Adipose tissue (tissue), 3 donors: ENCODE data around the gene SLC1A4. TPM values are rescaled to one million over a fixed set of nuclear protein-coding genes. Genes with fewer than 3 reads are reported as not detected.
A peak's percentile ranks its signal among the peaks of the same experiment; 100 is the strongest.

Experiments
- H3K27ac ChIP-seq: one replicate; pipeline ENCODE4 v1.5.1; 2013; ENCODE audit warnings: low read depth, low read length
- WGBS, 3 donors: extraction: QIAGEN DNeasy Blood & Tissue Kit; methylation state at CpG; one replicate each; pipeline ENCODE4 v1.1.7; 2013; 5-methylcytosine and 5-hydroxymethylcytosine counted together
- polyA plus RNA-seq, 3 donors: library from polyadenylated mRNA; stranded (reverse); fragments of 200-250 nt; gene quantifications; one replicate each; pipeline ENCODE4 v1.2.3, GENCODE V29; 2013
- donor health status: healthy with polysubstance abuse.
- donor health status: Bipolar disorder and iron deficiency.
- donor health status: healthy.

Gene SLC1A4
- 10 to 100 TPM in 1 of 3 donors, 1 to 10 TPM in 2; 3.1 to 30.9 (median 3.3) TPM for polyA plus RNA-seq

GRCh38 chr2:64989126-64989981 is at the start of gene SLC1A4:
Gene SLC1A4, plus strand, starts transcription at chr2:64989399. Its CDS starts 245 bp downstream, at chr2:64989644.
- whole genome bisulfite sequencing, 3 donors, result 0 to 2% (median 1%) methylated on average over 77 to 109 of the region's 109 CpGs

GRCh38 chr2:64941143-64941542 is 48.1 kb upstream of the SLC1A4 start:
- H3K27ac ChIP-seq, result no peak overlapping the region
- 93 to 94% (median 93%) methylated on average over 3 of the region's 3 CpGs for whole genome bisulfite sequencing, 3 donors

More at GRCh38 chr2:64989126-64989981, at the start of gene SLC1A4:
- H3K27ac ChIP-seq, result peak within 1 kb of the TSS; percentile 60

GRCh38 chr2:64941801-64942200 is 47.4 kb upstream of the SLC1A4 start:
- WGBS, 3 donors, result 32 to 61% (median 43%) methylated on average over 5 of the region's 5 CpGs
- no peak overlapping the region for H3K27ac ChIP-seq

GRCh38 chr2:64942693-64943092 is 46.5 kb upstream of the SLC1A4 start:
- no peak overlapping the region for H3K27ac ChIP-seq
- WGBS, 3 donors, result 86 to 94% (median 93%) methylated on average over 5 of the region's 5 CpGs

- H3K27ac ChIP-seq, result no peak overlapping the region
- WGBS, 3 donors, result 51 to 60% (median 54%) methylated on average over 12 of the region's 12 CpGs
Measured at GRCh38 chr2:64943387-64944150, 45.6 kb upstream of the SLC1A4 start.

GRCh38 chr2:64944484-64944883 is 44.7 kb upstream of the SLC1A4 start:
- WGBS, 3 donors, result 69 to 89% (median 83%) methylated on average over 4 of the region's 4 CpGs
- no peak overlapping the region for H3K27ac ChIP-seq

GRCh38 chr2:64945973-64946768 is 43.0 kb upstream of the SLC1A4 start:
- WGBS, 3 donors, result 45 to 69% (median 46%) methylated on average over 14 of the region's 14 CpGs
- no peak overlapping the region for H3K27ac ChIP-seq

GRCh38 chr2:64946769-64947247 is 42.4 kb upstream of the SLC1A4 start:
- no peak overlapping the region for H3K27ac ChIP-seq

- no peak overlapping the region for H3K27ac ChIP-seq
Measured at GRCh38 chr2:64947885-64948284, 41.3 kb upstream of the SLC1A4 start.

GRCh38 chr2:64950226-64951160 is 38.7 kb upstream of the SLC1A4 start:
- H3K27ac ChIP-seq, result no peak overlapping the region
- 70 to 86% (median 73%) methylated on average over 14 of the region's 14 CpGs for WGBS, 3 donors

More at GRCh38 chr2:64947885-64948284, 41.3 kb upstream of the SLC1A4 start:
- WGBS, 3 donors, result 76 to 92% (median 84%) methylated on average over 4 of the region's 4 CpGs

- 51 to 63% (median 61%) methylated on average over 5 of the region's 5 CpGs for WGBS, 3 donors
Measured at GRCh38 chr2:64951306-64951953, 37.8 kb upstream of the SLC1A4 start.

GRCh38 chr2:64952096-64952495 is 37.1 kb upstream of the SLC1A4 start:
- H3K27ac ChIP-seq, result no peak overlapping the region
- 73 to 90% (median 87%) methylated on average over 6 of the region's 6 CpGs for WGBS, 3 donors

More at GRCh38 chr2:64951306-64951953, 37.8 kb upstream of the SLC1A4 start:
- H3K27ac ChIP-seq, result no peak overlapping the region

GRCh38 chr2:64952511-64953482 is 36.4 kb upstream of the SLC1A4 start:
- H3K27ac ChIP-seq, result no peak overlapping the region
- WGBS, 3 donors, result 86 to 94% (median 93%) methylated on average over 15 of the region's 15 CpGs

- 81 to 94% (median 88%) methylated on average over 2 of the region's 2 CpGs for WGBS, 3 donors
- no peak overlapping the region for H3K27ac ChIP-seq
Measured at GRCh38 chr2:64955467-64955866, 33.7 kb upstream of the SLC1A4 start.

- WGBS, 3 donors, result 86 to 90% (median 86%) methylated on average over 9 of the region's 9 CpGs
- H3K27ac ChIP-seq, result no peak overlapping the region
Measured at GRCh38 chr2:64957109-64957903, 31.9 kb upstream of the SLC1A4 start.
